GM18511 (cell line): ENCODE results near the gene CLSTN2.

Source experiments
- ATAC-seq: cut with Tn5 transposase; IDR thresholded peaks from one replicate; pipeline ENCODE4 v1.9.1; 2021; ENCODE audit warnings: mild to moderate bottlenecking, moderate library complexity; ENCODE audit not compliant: unreplicated experiment

The CLSTN2 gene

GRCh38 chr3:140438736-140439470 is 503.9 kb downstream of the CLSTN2 start:
- ATAC-seq = no peak

GRCh38 chr3:140439527-140439926 is 504.5 kb downstream of the CLSTN2 start:
- no peak for ATAC-seq

GRCh38 chr3:140440446-140440845 is 505.5 kb downstream of the CLSTN2 start:
- no peak for ATAC-seq

- no peak for ATAC-seq
Measured at GRCh38 chr3:140441006-140441405, 506.0 kb downstream of the CLSTN2 start.

- no peak for ATAC-seq
Measured at GRCh38 chr3:140442621-140443020, 507.6 kb downstream of the CLSTN2 start.

GRCh38 chr3:140443073-140443472 is 508.1 kb downstream of the CLSTN2 start:
- ATAC-seq = no peak

- no peak for ATAC-seq
Measured at GRCh38 chr3:140443806-140444205, 508.8 kb downstream of the CLSTN2 start.

GRCh38 chr3:140446734-140447133 is 511.7 kb downstream of the CLSTN2 start:
- no peak for ATAC-seq

GRCh38 chr3:140447136-140447535 is 512.2 kb downstream of the CLSTN2 start:
- ATAC-seq = no peak

- no peak for ATAC-seq
Measured at GRCh38 chr3:140448001-140448400, 513.0 kb downstream of the CLSTN2 start.

GRCh38 chr3:140449413-140450256 is 514.6 kb downstream of the CLSTN2 start:
- no peak for ATAC-seq

GRCh38 chr3:140453750-140454149 is 518.8 kb downstream of the CLSTN2 start:
- no peak for ATAC-seq

GRCh38 chr3:140455521-140456214 is 520.7 kb downstream of the CLSTN2 start:
- no peak for ATAC-seq

- ATAC-seq = no peak
Measured at GRCh38 chr3:140456974-140457373, 522.0 kb downstream of the CLSTN2 start.

GRCh38 chr3:140459462-140459861 is 524.5 kb downstream of the CLSTN2 start:
- no peak for ATAC-seq

- no peak for ATAC-seq
Measured at GRCh38 chr3:140461250-140461649, 526.3 kb downstream of the CLSTN2 start.

- ATAC-seq = no peak
Measured at GRCh38 chr3:140463355-140463754, 528.4 kb downstream of the CLSTN2 start.

- ATAC-seq = no peak
Measured at GRCh38 chr3:140465988-140466387, 531.0 kb downstream of the CLSTN2 start.

GRCh38 chr3:140466535-140466934 is 531.5 kb downstream of the CLSTN2 start:
- ATAC-seq = no peak

GRCh38 chr3:140467104-140467577 is 532.2 kb downstream of the CLSTN2 start:
- ATAC-seq = no peak

GRCh38 chr3:140467796-140468315 is 532.9 kb downstream of the CLSTN2 start:
- ATAC-seq = no peak
